Spinal cord (tissue), 10 donors: ENCODE data around the gene OLFM1. TPM values are rescaled to one million over a fixed set of nuclear protein-coding genes. Genes with fewer than 3 reads are reported as not detected.

Experiments used
- DNase-seq, 6 donors: peaks; one replicate each; pipeline versions ENCODE4 v3.0.0 to v3.0.0-alpha.2; 2013 to 2015; ENCODE audit warnings: low spot score in 6 of 6, low read depth in 4 of 6
- H3K27ac ChIP-seq: one replicate; pipeline ENCODE4 v1.5.1; 2013; ENCODE audit warnings: low read depth, low read length, control low read depth
- H3K27me3 ChIP-seq: one replicate; pipeline ENCODE4 v1.6.1; 2013; ENCODE audit warnings: low read length; ENCODE audit not compliant: control insufficient read depth, insufficient read depth
- H3K36me3 ChIP-seq: one replicate; pipeline ENCODE4 v1.6.1; 2013; ENCODE audit warnings: low read length; ENCODE audit not compliant: control insufficient read depth, insufficient read depth
- H3K4me1 ChIP-seq: one replicate; pipeline ENCODE4 v1.6.1; 2013; ENCODE audit warnings: low read length; ENCODE audit not compliant: control insufficient read depth, insufficient read depth
- H3K4me3 ChIP-seq: one replicate; pipeline ENCODE4 v1.5.1; 2013; ENCODE audit warnings: low read depth, low read length, control low read depth
- H3K9me3 ChIP-seq: one replicate; pipeline ENCODE4 v1.6.1; 2013; ENCODE audit warnings: low read length; ENCODE audit not compliant: control insufficient read depth, insufficient read depth
- WGBS: methylation state at CpG from one replicate; pipeline ENCODE4 v1.1.5; 2013; ENCODE audit warnings: missing lambda C conversion rate; ENCODE audit not compliant: insufficient coverage; 5-methylcytosine and 5-hydroxymethylcytosine counted together
- polyA plus RNA-seq, 2 donors: library from polyadenylated mRNA; unstranded; fragments of 120-200 nt; gene quantifications; one replicate each; pipeline ENCODE4 v1.2.1, GENCODE V29; 2013; ENCODE audit not compliant: insufficient read length in 2 of 2
- total RNA-seq, 2 donors: library from RNA; depleted of rRNA in 1 of 2; stranded (reverse); fragments of 120-200 nt in 1 of 2; fragments of >200 nt in 1 of 2; gene quantifications; one replicate each; pipeline versions ENCODE4 v1.2.3 to v1.2.4, GENCODE V29; 2013 to 2014
- donor health status: healthy.

The OLFM1 gene
- total and polyA plus RNA-seq, 4 donors, result 52.5 to 321 (median 205) TPM

DNA sequence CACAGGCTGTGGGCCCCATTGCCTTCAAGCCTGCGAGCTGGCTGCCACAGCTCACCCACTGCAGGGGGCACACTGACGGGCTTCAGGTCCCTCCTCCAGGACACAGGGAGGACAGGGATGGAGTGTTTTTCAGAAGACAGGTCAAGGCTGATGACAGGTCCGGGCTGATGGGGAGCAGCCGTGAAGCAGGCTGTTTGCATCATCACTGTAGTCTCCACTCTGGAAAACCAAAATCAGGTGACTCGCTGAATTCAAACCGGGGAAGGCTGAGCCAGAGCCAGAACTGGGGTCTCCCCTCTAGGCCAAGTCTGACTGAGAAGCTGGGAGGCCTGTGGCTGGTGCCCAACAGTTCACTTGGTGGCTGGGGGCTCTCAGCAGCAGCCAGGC lies 48.5 kb downstream of the OLFM1 start:
- peaks cover 34% of the 10 kb centered on the region for H3K4me1 ChIP-seq
- H3K9me3 ChIP-seq, result no peaks in the 10 kb centered on the region
- H3K36me3 ChIP-seq, result no peaks in the 10 kb centered on the region
- no peak overlapping the region for H3K4me3 ChIP-seq
- H3K27ac ChIP-seq, result no peak overlapping the region
- peaks cover 2% of the 10 kb centered on the region for H3K27me3 ChIP-seq
- WGBS, result 86% methylated on average over 6 of the region's 6 CpGs
- no peak for DNase-seq

DNA sequence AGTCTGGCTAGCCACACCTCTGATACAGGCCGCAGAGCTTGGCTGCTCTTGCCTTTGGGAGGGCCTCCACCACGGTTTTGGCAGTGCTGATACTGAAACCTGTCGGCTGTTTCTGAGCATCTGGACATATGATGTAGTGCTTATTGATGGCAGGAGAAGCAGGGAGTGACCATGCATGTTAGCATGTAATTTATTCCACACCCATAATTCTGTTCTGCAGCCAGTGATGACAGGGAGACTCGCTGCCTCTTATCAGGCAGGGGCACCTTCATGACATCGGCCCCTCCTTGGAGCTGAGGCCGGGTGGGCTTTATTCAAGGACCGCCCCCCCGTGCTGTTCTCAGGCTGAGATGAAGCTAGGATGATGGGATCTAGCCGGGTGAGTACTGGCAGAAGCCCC lies 49.0 kb downstream of the OLFM1 start:
- Histone ChIP-seq H3K9me3 (no peaks in the 10 kb centered on the region), H3K27me3 (peaks cover 2% of the 10 kb centered on the region), H3K4me3 (no peak overlapping the region), H3K4me1 (peaks cover 34% of the 10 kb centered on the region), H3K36me3 (no peaks in the 10 kb centered on the region), H3K27ac (no peak overlapping the region)
- WGBS, result 51% methylated on average over 2 of the region's 9 CpGs
- DNase-seq, result peak in 1 of 6 donors; percentile 51

DNA sequence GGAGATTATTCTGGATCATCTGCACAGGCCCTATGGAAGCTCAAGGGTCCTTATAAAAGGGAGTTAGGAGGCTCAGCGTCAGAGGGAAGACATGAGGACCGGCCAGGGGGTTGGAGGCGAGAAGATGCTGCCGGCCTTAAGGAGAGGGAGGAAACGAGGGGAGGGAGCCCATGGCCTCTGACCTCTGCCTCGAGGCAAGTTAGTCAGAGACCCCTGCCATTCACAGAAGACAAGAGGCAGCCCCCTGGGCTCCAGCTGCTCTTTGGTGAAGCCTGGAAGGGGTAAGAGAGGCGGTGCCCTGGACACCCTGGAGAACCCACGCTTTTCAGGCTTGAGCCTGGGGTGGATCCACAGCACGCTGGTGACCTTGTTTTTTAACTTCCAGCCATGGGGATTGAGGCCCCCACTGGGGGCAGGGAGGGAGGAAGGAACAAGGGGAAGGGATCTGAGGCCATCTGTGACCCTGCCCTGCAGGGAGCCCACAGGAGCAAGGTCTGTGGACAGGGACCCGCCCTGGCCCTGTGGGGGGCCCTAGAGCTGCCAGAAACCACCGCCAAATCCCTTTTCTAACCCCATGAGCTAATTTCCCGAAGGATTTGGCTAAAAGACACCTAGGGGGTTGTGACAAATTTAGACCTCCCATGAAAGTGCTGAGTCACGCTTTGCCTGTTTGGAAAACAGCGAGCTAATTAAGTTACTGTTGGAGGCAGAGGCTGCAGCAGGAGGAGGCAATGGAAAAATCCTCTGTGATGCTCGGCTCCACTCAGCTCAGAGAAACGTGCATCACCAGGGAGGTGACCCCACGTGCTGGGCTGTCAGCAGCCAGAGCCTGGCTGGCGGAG lies 49.7 kb downstream of the OLFM1 start:
- Histone ChIP-seq H3K4me1 (peaks cover 34% of the 10 kb centered on the region), H3K27ac (no peak overlapping the region), H3K4me3 (no peak overlapping the region), H3K36me3 (no peaks in the 10 kb centered on the region), H3K9me3 (no peaks in the 10 kb centered on the region), H3K27me3 (peaks cover 2% of the 10 kb centered on the region)
- DNase-seq, result peak in 2 of 6 donors; percentile 58 to 87
- WGBS, result 37% methylated on average over 15 of the region's 18 CpGs

DNA sequence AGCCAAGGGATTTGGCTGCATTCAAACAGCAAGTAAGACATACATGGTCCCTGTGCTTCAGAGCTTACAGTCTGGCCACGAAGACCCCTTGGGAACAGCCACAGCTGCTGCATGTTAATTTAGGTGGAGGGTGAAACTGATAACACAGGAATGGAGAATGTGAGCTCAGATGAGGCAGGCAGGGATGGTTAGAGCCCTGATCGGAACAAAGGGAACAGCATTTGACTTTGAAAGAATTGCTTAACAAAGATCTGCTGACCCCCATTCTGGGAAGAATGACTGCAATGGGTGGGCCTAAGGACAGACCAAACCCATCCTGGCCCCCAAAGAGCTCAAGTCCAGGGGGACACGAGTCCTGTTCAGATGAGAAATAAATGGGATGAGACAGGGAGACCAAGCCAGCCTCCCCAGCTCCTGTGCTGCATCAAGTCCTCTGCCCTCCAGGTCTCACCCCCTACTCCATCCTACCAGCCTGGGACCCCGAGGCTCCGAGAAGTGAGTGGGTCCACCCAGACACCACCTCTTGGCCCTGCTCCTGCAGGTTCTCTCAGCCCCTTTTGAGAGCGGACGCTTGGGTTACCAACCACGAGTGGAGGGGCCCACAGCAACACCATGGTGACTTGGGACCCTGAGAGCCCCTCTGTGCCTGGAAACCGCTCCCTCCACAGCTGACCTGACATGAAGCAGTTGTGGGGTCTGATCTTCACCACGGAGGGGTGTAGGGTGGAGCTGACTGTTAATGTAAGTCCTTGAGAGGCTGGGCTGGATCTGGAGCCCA lies 50.8 kb downstream of the OLFM1 start:
- Histone ChIP-seq H3K9me3 (no peaks in the 10 kb centered on the region), H3K4me3 (no peak overlapping the region), H3K4me1 (peaks cover 36% of the 10 kb centered on the region), H3K27me3 (peaks cover 2% of the 10 kb centered on the region), H3K27ac (no peak overlapping the region), H3K36me3 (no peaks in the 10 kb centered on the region)
- 92% methylated on average over 8 of the region's 10 CpGs for WGBS
- no peak for DNase-seq

DNA sequence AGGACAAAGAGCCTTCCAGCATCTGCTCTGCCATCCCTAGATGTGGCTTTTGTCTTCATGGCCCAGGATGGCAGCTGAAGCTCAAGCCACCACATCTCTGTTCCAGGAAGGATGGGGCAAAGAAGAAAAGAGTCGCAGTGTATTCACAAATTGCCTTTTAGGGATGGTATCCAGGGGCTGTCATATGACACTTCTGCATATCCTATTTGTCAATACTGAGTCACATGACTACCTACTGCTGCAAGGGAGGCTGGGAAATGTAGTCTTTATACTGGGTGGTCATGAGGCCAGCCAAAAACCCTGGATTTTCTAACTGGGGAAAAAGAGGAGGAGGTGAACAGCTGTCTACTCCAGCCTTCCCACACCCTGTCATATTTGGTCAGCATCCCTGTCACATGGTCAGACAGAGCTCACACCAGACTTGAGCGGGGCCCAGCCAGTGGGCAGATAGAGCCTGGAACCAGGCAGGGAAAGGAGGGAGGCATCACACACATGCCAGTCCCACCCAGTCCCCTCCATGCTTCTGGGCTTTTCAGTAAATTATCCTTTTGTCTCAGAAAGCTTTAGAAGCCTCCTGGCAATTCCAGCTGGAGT lies 52.0 kb downstream of the OLFM1 start:
- 80% methylated on average over 1 of the region's 2 CpGs for WGBS
- Histone ChIP-seq H3K27ac (no peak overlapping the region), H3K27me3 (peaks cover 2% of the 10 kb centered on the region), H3K4me1 (peaks cover 27% of the 10 kb centered on the region), H3K36me3 (no peaks in the 10 kb centered on the region), H3K9me3 (no peaks in the 10 kb centered on the region), H3K4me3 (no peak overlapping the region)
- DNase-seq, result peak in 1 of 6 donors; percentile 38

DNA sequence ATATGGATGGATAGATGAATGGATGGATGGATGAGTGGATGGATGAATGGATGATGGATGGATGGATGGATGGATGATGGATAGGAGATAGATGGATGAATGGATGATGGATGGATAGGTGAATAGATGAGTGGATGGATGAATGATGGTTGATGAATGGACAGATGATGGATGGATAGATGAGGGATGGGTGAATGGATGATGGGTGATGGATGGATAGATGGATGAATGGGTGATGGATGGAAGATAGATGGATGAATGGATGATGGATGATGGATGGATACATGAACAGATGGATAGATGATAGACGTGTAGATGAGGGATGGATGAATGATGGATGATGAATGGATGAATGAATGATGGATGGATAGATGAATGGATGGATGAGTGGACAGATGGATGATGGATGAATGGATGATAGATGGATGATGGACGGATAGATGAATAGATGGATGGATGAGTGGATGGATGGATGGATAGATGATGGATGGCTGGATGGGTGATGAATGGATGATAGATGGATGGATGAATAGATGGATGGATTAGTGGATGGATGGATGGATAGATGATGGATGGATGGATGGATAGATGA lies 53.8 kb downstream of the OLFM1 start:
- Histone ChIP-seq H3K27me3 (no peaks in the 10 kb centered on the region), H3K27ac (no peak overlapping the region)
- 94% methylated on average over 2 of the region's 2 CpGs for WGBS

DNA sequence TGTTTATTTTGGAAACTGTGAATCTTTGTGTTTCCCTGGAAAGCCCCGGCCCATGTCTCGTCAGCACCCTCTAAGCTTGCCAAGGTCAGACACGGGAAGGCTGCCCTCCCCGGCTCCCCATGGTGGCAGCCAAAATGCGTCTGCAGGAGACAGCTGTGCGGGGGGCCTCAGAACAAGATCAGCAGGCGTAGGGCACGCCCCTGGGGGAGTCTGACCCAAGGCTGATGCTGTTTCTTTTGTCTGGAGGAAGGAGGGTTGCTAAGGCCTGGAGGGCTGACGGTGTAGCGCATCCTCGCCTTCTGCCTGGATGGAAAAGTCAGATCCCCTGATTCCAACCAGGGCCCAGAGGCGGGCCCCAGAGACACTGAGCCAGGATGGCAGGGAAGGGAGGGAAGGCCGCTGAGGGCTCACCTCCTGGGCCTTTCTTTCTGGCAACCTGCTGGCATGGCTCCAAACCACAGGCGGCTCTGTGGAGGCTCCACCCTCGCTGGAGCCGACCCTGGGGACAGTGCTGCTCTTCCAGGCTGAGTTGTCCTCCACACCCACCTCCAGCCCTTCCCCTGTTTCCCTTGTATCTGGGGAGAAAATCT lies 57.2 kb downstream of the OLFM1 start:
- no peaks in the 10 kb centered on the region for H3K27me3 ChIP-seq
- no peak overlapping the region for H3K27ac ChIP-seq

More for the DNA sequence above, 53.8 kb downstream of the OLFM1 start:
- DNase-seq, result no peak
- Histone ChIP-seq H3K9me3 (no peaks in the 10 kb centered on the region), H3K4me1 (peaks cover 23% of the 10 kb centered on the region), H3K4me3 (no peak overlapping the region), H3K36me3 (no peaks in the 10 kb centered on the region)

DNA sequence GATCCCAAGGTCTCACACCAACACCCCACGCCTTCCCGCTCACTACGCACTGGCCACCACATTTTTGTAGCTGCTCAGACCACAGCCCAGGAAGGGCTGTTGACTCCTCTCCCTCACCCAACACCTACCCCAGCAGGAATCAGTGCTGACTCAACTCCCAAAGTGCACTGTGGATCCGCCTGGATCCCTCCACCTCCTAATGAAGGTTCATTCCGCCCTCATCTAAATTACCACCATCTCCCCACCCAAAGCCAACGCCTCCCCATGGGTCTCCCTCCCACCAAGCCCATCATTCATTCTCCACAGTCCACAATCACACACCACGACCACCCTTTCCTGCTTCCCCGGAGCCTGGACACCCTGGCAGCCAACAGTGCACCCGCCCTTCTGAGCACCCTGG lies 57.8 kb downstream of the OLFM1 start:
- 91% methylated on average over 9 of the region's 9 CpGs for WGBS
- H3K36me3 ChIP-seq, result no peaks in the 10 kb centered on the region
- no peaks in the 10 kb centered on the region for H3K9me3 ChIP-seq
- DNase-seq, result no peak
- H3K27me3 ChIP-seq, result no peaks in the 10 kb centered on the region
- H3K4me3 ChIP-seq, result no peak overlapping the region
- H3K4me1 ChIP-seq, result peaks cover 33% of the 10 kb centered on the region
- H3K27ac ChIP-seq, result no peak overlapping the region

More for the DNA sequence above, 57.2 kb downstream of the OLFM1 start:
- DNase-seq, result no peak
- WGBS, result 30% methylated on average over 16 of the region's 16 CpGs
- Histone ChIP-seq H3K4me3 (no peak overlapping the region), H3K9me3 (no peaks in the 10 kb centered on the region), H3K36me3 (no peaks in the 10 kb centered on the region), H3K4me1 (peaks cover 33% of the 10 kb centered on the region)

DNA sequence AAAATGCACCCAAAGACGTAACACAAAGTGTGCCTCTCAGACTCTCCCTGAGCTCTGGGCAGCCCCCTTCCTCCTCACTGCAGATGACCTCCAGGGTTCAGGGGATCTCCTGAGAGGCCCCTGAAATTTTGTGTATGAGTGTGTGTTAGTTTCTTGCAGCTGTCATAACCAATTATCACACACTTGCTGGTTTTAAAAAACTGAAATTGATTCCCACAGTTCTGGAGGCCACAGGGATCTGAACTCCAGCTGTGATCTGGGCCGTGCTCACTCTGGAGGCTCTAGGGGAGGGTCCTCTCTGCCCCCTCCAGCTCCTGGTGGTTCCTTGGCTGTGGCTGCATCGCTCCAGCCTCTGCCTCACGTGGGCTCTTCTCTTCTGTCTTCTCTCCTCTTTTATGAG lies 58.8 kb downstream of the OLFM1 start:
- Histone ChIP-seq H3K36me3 (no peaks in the 10 kb centered on the region), H3K27ac (no peak overlapping the region), H3K4me3 (no peak overlapping the region), H3K4me1 (peaks cover 33% of the 10 kb centered on the region), H3K9me3 (no peaks in the 10 kb centered on the region), H3K27me3 (no peaks in the 10 kb centered on the region)
- 65% methylated on average over 4 of the region's 4 CpGs for WGBS
- DNase-seq, result no peak
